Stimulated activated CD8-positive, alpha-beta memory T cell treated with anti-CD3 and anti-CD28 coated beads, Interleukin-15, amount 100 ng/mL, for 24 hours (primary cell): ENCODE data around the gene MYL9.
"Not testable (repeated sequence)": the region's sequence is repeated elsewhere in the genome, so short reads cannot be mapped to it uniquely, and the experiment has no call there.

Experiments used
- DNase-seq: peaks from one replicate; pipeline ENCODE4 v3.0.0-alpha.2; 2020; ENCODE audit warnings: low read depth

Gene MYL9

DNA sequence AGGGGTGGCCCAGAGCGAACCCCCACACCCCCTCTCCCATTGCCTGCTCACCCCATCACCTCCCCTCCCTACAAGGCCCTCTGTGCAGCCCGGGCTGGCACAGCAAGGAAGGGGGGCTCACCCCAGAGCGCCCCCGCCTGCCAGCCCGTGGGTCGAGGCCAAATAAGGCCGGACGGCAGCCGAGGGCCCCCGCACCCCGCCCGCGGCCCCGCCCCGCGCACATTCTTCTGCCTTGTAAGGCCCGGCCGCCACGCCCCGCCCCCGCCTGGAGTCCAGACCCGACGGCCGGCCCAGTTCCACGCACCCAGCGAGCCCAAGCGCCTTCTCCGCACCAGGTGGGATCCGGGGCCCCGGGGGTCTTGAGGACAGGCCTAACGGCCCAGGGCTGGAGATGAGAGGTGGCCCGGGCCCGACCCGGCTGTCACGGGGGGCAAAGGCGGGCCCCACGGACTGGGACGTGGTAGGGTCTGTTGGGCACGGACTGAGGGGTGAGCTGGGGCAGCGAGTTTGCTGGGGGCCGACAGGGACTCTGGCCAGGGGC, at the start of gene MYL9:
MYL9 (plus strand) TSS at position 293 of the 541 bp plus-strand sequence. CDS start 3,366 bp downstream, outside the sequence.
- DNase-seq: no peak

DNA sequence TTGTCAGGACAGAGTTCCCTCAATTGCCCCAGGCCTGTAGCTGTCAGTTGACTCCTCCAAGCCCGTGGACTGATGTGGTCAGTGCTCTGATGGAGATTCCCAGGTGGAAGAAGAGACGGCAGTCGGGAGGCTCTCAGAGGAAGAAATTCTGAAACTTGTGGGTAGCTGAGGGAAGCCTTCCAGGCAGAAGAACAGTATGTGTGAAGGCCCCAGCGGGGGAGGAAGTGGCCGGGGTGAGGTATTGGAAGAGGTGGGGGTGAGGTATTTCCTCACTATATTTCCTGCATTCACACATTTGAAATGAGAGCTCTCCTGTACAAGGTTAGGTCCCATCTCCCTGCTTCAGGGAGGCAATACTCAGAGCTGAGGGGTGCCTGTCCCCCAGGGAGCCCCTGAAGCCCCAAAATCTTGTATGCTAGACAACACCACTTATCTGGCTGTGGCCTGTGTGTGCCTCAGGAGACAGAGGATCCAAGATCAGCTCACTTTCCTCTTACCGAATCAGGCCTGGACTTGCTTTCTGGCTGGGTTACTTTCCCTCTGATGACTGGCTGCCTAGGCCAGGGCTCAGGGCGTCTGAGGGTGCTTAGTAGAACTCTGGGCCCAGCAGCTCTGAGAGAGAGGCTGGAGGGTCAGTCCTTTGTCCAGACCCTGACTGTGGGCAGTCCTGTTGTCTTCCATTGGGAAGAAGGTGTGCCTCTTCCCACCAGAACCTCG, 49.3 kb upstream of the MYL9 start:
- no peak for DNase-seq

DNA sequence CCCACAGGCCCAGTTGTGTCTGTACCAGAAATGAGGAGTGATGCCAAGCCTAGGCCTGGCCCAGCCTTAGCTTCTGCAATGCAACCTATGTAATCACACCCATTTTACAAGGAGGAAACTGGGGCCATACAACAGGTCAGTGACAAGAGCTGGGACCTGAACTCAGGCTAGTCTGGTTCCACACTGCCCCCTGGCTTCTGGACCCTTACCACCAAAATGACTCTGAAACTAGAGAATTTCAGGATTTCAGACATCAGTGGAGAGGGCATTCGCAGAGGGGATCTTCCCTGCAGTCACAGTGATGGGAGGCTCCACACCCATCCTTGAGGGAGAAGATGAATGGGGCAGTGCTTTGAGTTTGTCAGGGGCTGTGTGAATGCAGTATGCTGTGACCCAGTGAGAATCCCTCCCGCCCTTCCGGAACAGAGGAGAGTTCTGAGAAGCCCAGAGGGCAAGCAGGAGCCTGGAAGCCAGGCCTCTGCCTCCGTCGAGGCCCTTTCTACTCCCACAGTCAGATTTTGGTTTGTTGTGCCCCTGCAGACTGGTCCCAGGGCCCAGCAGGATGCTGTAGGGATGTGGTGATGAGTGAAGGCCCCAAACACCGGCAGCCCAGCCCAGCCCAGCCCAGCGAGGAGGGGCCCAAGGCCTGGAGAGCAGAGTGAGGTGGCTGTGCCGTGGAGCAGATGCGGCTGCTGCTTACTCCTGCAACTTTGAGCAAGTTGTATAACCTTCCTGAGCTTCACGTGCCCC, 48.1 kb upstream of the MYL9 start:
- DNase-seq: no peak

DNA sequence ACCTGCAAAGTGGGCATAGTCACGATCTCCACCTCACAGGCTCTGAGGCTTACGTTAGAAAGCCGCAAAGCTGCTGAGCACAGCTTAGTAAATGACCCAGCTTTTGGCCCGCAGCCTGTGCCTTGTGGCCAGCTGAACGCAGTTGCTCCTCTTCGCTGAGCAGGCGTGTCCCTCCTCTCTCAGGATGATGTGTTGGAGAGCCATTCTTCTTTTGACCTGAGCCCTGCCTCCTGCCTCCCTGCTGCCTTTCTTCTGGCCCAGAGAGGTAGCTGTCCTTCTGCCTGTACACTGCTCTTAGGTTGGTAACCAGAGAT, 47.6 kb upstream of the MYL9 start:
- DNase-seq: no peak

DNA sequence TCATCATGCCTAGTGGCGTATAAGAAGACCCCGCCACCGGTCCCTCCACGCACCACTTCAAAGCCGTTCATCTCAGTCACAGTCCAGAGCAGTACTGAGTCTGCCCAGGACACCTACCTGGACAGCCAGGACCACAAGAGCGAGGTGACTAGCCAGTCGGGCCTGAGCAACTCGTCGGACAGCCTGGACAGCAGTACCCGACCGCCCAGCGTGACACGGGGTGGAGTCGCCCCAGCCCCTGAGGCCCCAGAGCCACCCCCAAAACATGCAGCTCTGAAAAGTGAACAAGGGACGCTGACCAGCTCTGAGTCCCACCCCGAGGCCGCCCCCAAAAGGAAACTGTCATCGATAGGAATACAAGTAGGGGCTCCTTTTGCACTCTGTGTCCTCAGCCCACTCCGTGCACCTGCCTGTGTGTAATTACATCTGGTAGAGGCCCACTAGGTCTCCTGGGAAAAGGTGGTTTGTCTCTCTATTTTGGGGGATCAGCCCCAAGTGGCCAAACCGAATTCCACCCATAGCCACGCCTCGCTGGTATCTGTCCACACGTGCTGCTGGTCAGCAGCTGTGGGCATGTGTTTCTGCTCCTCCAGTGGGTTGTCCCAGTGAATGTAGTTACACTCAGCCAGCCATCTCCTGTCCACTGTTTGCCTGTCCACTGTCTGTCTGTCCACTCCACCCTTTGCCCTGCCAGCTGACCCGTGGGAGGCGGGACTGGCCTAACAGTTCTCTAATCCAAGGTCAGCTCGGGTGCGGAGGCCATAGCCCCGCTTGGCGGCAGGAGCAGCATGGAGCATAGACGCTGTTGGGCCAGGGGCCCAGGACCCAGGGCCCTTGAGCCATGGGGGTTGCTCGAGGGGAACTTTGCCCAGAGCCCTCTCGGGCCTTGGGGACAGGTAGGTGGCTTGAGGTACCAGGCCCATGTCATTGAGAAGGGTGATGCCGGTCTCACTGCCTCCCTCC, 44.3 kb upstream of the MYL9 start:
- no peak for DNase-seq

DNA sequence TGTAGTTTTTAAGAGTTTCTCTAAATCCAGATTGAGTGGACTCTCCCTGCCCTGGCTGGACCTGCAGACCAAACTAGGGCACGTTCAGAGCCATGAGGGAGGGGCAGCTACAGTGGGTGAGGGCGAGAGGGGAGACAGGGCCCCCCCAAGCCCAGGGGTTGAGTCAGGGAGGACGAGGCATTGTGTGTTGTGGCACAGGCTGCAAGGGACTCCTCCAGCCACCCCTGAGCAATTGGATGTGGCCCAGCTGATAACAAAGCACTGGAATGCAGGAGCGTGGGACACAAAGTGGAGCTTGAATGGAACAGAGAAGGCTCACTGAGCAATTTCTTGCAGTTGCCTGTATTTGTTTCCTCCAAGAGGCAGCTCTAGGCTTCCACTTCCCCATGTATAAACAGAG, 43.5 kb upstream of the MYL9 start:
- DNase-seq: no peak

DNA sequence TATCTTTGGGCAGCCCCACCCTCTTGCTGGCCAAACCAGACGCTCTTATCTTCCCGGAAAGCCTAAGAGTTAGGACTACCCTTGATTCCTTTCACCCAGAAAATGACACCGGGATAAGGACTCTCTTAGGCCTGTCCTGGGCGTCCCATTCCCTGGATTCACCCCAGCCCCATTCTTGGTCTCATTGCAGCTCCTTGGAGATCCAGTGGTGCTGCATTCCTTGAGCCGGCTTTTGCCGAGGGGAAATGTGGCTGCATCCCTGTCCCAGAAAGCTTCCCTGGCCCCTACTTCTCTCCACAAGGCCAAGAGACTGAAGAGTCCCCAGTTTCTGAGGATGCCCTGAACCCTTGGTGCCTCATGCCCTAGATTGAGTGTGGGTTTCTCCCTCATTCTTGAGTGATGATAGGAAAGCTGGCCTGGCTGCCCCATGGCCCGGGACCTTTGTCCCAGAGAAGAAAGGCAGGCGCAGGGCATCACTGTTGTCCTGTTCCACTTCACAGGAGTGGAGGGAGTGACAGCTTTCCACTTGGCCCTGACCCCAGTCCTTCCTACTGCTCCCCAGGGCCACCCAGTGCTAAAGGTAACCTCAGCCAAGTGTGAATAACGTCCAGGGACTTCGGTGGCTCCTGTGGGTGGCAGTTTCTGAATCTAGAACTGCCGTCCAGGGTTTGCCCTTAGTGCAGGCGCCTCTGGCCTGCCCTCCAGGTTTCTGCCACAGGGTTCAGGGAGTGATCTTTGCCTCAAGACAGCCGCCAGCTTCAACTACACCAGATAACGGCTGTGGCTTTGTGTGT, 42.7 kb upstream of the MYL9 start:
- DNase-seq: no peak

DNA sequence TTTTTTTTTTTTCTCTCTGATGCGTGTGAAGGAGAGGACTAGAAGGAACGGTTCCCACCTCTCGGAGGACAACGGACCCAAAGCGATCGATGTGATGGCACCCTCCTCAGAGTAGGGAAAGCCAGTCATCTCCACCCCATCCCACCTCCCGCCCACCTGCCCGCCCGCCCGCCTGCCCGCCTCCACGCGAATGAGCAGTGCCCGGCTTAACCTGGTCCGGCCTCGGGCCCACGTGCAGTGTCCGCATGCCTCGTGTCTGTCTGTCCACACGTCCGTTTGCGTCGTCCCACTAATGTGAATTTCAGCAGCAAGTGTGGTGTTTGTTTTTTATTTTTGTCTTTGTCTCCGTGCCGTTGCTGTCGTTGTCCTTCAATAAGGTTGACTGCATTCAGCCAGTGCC, 42.1 kb upstream of the MYL9 start:
- no peak for DNase-seq

DNA sequence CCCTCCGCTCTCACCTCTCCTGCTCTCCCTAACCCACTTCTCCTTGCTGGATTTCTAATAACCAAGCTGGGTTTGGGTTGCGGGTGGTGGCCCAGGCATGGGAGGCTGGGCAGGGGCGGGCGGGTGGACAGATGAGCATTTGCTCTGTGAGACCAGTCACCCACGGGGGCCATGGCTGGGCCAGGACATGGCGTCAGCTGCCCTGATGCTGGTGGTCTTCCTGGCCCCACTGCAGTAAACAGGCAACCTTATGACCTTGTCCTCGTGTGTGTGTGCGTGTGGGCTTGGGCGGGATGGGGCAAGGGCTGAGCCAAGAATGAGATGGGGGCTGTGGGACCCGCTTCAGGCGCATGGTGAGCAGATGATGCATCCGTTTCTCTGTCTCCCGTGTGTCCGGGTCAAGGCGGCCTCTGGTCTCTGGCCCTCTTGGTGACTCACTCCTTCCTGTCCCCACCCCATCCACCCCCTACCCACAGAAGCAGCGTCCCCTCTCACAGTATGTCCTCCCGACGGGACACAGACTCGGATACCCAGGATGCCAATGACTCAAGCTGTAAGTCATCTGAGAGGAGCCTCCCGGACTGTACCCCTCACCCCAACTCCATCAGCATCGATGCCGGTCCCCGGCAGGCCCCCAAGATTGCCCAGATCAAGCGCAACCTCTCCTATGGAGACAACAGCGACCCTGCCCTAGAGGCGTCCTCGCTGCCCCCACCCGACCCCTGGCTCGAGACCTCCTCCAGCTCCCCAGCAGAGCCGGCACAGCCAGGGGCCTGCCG, 41.4 kb upstream of the MYL9 start:
- DNase-seq: no peak

DNA sequence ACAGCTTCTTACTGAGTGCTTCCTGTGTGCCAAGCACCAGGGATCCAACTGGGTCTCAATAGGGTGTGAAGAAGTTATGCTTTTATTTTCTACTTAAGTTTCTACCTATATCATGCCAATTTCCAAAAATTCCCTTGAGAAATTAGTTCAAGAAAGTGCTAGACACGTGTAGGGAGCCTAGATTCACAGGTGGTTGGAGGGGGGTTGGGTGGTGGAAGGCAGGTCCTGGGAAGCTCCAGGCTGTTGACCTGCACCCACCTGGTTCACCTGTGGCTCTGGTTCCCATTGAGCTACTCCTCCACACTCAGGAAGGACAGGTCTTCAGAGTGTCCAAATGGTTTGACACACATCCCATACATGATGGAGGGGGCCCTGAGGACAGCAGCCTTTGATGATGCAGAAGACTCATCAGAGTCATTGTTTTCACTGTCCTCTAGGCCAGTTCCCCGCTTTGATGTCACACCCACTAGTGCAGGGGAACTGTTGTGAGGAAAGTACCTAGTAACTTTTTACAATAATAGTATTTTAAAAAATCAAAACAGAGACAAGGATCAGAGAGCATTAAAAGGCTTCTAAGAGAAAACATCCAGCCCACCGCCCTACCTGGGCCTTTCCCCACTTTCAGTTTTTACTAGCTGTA, 39.8 kb upstream of the MYL9 start:
- no peak for DNase-seq

DNA sequence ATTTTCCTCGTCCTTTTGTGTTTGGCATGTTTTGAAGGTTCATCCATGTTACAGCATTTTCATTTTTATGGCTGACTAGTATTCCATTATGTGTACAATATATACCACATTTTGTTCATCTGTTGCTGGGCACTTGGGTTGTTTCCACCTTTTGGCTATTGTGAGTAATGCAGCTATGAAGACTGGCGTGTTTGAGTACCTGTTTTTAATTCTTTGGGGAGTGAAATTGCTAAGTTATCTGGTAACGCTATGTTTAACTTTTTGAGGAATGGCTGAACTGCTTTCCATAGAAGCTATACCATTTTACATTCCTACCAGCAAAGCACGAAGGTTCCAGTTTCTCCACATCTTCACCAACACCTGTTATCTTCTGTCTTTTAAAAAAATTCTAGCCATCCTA, 37.0 kb upstream of the MYL9 start:
- DNase-seq: no peak

DNA sequence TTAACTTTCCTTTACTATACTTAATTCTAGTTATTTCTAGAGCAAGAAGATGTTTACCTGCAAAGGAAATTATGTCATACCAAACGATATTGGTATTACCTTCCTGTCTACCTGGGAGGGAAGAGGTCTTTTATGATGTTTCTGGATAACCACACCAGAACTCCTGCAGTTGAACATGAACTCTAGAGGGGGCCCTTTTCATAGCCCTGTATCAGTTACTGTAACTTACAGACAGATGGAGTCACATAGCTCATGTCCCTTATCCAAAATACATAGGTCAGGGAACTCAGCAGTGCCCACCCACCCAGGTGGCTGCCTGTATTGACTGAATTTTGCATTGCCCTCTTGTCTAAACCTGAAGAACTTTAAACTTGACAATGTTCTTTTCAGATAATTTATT, 35.1 kb upstream of the MYL9 start:
- no peak for DNase-seq

DNA sequence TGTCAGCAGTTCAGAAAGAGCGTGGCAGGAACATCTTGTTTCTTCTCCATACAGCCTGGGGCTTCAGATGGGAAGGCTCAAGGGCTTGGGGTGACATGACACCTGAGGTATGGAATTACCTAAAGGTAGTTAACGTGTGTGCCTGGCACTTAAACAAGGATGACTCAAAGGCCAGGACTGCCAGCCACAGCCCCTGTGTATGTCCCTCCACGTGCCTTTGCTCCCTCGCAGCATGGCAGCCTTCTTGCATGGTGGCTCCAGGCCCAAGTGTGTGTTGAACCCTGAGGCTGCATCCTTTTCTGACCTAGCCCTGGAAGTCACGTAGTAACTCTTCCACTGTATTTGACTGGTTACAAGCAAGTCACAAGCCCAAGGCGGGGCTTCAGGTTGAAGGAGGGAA, 33.6 kb upstream of the MYL9 start:
- DNase-seq: no peak

DNA sequence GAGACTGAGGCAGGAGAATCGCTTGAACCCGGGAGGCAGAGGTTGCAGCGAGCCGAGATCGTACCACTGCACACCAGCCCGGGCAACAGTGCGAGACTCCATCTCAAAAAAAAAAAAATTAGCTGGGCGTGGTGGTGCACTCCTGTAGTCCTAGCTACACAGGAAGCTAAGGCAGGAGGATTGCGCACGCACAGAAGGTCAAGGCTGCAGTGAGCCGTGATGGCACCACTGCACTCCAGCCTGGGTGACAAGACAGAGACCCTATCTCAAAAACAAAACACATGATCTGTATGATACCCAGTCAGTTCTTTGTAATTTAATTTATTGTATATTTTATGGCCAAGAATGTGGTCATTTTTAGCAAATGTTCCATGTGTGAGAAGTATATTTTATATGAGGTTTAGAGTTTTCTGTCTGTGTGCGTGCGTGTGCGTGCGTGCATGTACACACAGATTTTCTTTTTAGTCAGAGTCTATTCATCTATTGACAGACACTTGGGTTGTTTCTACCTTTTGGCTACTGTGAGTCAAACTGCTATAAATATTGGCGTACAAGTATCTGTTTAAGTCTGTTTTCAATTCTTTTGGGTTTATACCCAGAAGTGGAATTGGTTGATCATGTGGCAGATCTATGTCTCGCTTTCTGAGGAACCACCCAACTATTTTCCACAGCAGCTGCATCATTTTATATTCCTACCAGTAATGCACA, 22.2 kb upstream of the MYL9 start:
- no peak for DNase-seq

DNA sequence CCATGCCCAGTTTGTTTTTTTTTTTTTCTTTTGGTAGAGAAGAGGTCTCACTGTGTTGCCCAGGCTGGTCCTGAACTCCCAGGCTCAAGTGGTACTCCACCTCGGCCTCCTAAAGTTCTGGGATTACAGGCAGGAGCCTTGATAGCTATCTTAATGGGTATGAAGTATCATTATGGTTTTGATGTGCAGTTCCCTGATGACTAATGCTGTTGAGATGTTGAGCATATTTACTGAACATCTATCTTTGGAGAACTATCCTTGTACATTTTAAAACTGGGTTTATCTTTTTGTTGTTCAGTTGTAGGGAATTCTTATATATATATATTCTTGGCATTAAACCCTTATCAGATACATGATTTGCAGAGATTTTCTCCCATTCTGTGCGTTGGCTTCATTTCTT, 21.4 kb upstream of the MYL9 start:
- DNase-seq: no peak

DNA sequence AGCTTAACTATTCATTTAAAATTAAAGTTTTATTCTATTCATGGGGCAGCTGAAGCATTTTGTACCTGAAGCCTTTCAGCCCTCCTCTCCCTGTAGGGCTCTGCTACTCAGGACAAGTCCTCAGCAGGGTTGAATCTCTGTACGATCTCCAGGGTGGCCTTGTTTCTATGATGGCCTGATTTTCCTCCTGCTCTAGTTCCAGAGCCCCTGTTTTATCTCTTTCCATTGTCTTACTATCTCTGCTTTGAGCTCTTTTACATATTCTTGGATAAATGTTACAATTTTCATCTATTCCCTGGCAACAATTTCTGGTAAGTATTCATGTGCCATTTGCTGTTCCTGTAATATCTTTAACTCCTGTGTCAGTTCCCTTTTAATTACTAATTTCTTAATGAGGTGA, 19.8 kb upstream of the MYL9 start:
- DNase-seq: no peak

DNA sequence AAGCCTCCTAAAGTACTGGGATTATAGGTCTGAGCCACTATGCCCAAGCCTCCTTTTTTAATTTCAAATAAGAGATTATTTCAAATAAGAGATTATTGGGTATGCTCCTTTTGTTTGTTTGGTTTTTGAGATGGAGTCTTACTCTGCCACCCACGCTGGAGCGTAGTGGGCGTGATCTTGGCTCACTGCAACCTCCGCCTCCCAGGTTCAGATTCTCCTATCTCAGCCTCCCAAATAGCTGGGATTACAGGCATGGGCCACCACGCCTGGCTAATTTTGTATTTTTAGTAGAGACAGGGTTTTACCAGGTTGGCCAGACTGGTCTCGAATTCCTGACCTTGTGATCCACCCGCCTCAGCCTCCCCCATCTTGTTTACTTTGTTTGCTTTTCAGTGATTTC, 18.9 kb upstream of the MYL9 start:
- DNase-seq: not testable (repeated sequence)

DNA sequence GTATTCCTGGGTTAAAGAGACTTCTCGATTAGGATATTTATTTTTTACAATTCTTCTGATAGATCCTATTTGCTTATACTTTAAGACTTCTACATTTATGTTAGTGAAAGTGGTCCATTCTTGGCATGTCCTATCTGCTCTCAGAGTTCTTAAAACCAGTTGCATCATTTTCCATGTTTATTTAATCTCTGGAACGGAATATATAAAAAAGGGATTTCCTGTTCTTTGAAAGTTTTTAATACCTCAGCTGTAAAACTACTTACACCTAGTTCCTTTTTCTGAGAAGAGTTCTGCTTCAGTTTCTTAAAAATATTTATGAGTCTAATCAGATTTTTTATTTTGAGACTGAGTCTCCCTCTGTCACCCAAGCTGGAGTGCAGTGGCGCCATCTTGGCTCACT, 18.0 kb upstream of the MYL9 start:
- no peak for DNase-seq

DNA sequence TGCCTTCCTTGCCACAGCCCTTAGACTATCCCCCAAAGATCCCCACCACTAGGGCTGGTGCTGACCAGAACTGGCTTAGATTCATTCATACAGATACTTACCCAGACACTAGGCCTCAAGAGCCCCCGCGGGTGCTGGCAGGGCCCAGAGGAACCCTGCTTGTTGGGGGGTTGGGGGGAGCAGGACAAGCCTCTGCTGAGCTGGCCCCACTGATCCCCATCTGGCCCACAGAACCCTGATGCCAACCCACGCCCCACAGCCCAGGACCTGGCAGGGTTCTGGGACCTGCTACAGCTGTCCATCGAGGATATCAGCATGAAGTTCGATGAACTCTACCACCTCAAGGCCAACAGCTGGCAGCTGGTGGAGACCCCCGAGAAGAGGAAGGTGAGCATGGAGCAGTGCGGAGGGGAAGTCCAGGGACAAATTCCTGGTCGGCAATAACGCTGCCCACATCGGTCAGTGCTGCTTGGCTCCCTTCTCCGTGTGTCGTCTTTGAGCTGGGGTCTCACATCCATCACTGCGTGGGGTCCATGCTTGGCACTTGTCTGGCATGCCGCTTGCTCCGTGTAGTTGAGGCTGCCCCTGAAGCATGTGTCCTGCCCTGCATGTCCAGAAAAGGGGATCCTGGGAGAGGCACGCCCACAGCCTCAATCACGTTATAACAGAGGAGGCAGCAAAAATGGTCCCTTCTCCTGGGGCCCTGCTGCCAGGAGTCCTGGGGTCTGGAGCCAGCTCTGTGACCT, 15.5 kb upstream of the MYL9 start:
- no peak for DNase-seq
